GM18511 (cell line): ENCODE results near the gene PARVA.

Experiments used
- ATAC-seq: cut with Tn5 transposase; IDR thresholded peaks from one replicate; pipeline ENCODE4 v1.9.1; 2021; ENCODE audit warnings: mild to moderate bottlenecking, moderate library complexity; ENCODE audit not compliant: unreplicated experiment

The PARVA gene

GRCh38 chr11:12455938-12456337 lies 78.6 kb downstream of the PARVA start:
- ATAC-seq: no peak

- no peak for ATAC-seq
Measured at GRCh38 chr11:12456651-12457579, 79.5 kb downstream of the PARVA start.

DNA sequence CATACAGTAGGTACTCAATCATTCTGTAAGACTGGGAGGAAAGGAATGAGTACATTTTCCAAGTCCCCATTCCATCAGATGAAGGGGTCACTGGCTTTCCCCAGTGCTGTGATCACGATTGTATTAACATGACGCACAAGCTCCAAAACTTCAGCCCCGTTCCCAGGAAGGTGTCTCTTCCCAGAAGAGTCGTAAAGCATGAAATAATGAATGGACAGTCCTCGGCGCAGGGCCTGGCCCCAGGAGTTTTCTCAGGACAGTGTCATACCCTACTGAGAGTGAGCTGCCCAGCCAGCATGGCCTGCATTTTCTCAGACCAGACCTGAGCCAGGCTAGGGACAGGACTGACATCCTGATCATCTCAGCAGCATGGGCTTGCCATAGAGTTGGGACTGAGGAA lies 80.7 kb downstream of the PARVA start:
- ATAC-seq: no peak

- ATAC-seq: no peak
Measured at GRCh38 chr11:12459374-12459773, 82.0 kb downstream of the PARVA start.

DNA sequence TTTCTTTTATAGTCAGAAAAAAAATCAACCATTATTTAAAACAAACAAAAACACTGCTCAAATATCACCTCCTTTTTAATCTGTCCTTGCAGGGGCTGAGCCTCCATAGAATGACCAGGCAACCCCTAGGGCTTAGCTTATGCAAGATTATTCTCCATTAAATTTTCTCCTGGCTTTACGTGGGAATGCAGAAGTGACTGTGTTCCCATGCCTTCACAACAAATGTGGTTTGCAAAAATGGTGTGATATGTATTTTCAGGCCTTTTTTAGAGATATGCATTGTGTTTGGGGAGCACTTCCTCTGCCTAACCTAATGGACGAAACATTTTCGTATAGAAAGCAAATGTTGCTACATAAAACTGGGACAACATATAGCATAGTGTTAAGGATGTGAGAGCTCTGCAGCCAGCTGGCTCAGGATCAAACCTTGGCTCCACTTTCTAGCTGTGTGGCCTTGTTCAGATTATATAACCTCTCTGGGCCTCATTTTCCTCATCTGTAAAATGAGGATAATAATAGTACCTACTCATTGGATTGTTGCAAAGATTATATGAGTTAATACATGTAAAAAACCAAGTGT lies 82.6 kb downstream of the PARVA start:
- ATAC-seq: no peak

DNA sequence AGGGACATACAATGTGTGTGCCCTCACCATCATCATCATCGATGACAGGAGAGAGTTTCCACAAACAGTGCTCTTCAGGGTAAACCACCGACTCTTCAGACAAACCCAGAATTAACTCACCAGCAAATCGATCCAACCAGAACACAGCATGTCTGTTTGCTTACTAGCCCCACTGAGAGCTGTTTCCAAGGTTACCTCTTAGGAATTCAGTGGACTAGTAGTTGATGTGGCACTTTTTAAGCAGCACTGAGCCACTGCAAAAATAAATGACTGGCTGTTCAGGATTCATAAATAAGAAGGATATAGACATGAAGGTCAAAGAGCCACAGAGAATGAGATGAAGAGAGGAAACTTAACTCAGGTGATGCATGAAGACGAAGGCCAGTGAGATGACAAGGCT lies 83.1 kb downstream of the PARVA start:
- ATAC-seq: no peak

- ATAC-seq: no peak
Measured at GRCh38 chr11:12461516-12461915, 84.1 kb downstream of the PARVA start.

DNA sequence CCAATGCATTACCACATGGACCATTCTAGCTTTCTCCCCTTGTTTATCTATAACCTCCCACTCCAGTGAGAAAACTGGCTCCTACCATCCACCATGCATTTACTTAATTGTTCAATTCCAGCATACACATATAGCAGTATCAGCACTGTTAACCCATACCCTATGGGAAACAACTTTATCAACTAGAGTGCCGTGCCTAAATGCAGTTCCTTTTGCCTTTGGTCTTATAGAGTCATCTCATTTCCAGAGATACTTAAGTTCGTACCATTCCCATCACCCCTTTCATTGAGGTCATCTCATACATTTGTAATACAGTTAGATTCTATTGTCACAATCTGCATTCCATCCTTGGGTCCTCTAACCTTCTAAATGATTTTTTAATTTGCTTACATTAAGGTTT lies 86.9 kb downstream of the PARVA start:
- no peak for ATAC-seq

DNA sequence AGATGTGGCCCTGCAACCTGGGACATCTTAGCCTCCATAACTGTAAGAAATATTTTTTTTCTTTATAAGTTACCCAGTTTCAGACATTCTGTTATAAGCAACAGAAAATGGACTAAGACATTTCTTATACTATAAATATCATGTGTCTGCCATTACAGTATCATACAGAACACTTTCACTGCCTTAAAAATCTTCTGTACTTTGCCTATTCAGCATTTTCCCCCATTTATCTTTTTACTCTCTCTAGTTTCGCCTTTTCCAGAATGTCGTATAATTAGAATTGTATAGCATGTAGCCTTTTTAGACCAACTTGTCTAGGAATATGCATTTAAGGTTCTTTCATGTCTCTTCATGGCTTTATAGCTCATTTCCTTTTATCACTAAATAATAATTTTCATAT lies 88.0 kb downstream of the PARVA start:
- ATAC-seq: no peak

GRCh38 chr11:12467610-12468009 lies 90.2 kb downstream of the PARVA start:
- ATAC-seq: no peak

- no peak for ATAC-seq
Measured at GRCh38 chr11:12469451-12469850, 92.1 kb downstream of the PARVA start.

GRCh38 chr11:12470236-12470635 lies 92.9 kb downstream of the PARVA start:
- no peak for ATAC-seq

DNA sequence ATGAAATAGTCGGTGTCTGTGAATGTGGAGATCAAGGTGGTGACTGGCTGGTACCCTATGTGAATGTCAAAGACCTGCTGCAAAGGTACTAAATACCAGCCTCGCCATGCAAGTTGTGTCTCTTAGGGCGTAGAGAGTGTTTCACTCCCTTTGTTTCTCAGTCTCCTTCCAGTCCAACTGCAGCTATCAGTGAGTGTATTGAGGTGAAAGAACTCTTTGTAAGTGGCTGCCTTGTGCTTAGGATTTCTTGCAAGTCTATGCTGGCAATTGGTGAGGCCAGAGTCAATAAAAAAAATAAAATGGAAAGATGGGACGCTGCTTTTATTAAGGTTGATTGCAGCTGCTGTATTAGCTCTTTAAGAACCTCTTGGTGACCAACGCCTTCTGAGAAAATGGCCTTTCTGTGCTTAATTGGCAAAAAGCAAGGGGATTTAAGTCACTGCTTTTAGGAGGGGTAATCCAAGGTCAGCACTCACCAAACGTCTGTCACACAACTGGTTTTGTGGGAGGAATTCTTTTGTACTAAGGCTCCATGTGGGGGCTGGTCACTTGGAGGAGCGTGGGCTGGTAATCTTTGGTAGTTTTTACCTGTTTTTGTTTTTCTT lies 95.1 kb downstream of the PARVA start:
- no peak for ATAC-seq

- ATAC-seq: no peak
Measured at GRCh38 chr11:12473381-12473780, 96.0 kb downstream of the PARVA start.

GRCh38 chr11:12474871-12475270 lies 97.5 kb downstream of the PARVA start:
- no peak for ATAC-seq

GRCh38 chr11:12478743-12479142 lies 101.4 kb downstream of the PARVA start:
- no peak for ATAC-seq

DNA sequence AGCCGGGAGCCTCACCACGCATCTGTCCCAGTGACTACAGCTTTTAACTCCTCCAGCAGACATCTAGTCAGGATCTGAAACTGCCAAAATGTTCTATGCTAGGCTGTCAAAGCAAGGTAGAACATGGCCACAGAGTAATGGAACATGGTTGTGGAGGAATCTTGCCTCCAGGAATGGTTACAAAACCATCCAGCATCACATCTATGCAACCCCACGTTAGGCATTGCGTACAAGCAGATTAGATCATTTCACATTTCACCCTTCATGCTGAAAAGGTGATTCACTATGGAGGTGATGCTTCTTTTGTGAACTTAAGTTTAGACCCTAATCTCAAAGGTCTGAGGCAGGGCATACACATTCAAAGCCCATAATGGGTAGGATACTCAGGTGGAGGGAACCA lies 103.0 kb downstream of the PARVA start:
- no peak for ATAC-seq

- ATAC-seq: no peak
Measured at GRCh38 chr11:12482839-12483238, 105.5 kb downstream of the PARVA start.

- no peak for ATAC-seq
Measured at GRCh38 chr11:12483604-12484003, 106.2 kb downstream of the PARVA start.

GRCh38 chr11:12485328-12485727 lies 108.0 kb downstream of the PARVA start:
- ATAC-seq: no peak

DNA sequence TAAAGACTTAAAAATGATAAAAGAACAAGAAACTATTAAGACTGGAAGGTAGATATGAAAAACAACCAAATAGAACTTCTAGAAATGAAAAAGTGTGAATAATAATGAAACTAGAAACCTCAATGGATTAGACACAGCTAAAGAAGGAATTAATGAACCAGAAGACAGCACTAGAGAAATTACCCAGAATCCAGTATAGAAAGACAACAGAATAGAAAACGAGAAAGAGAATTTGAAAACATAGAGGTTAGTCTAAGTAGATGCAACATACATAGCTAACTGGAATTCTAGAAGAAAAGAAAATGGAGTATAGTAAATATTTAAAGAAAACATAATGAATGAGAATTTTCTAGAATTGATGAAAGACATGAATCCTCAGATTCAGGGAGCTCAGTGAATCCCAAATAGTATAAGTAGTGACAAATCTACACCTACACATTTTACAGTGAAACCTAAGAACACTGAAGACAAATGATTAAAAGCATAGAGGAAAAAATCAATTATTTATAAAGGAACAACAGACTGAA lies 111.9 kb downstream of the PARVA start:
- ATAC-seq: no peak

DNA sequence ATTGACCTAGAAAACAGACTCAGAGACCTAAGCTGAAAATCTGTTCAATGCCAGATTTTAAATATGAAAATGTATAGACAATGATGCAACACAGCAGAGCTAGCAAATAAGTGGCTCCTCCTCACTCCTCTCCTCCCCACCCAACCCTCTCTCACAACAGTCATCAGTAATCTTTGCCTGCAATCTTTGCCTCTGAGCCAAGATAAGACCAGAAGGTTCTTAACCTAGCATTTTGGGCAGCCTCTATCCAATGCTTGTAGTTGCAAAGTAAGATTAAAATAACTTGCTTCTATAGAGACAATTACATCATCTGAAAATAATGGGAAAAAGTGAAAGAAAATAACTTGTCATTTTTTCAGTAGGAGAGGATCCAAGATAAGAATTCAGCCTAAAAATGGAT lies 117.3 kb downstream of the PARVA start:
- no peak for ATAC-seq
